GM18520 (cell line): Measurements from ENCODE around the gene NUMBL.

Experiments
- ATAC-seq: cut with Tn5 transposase; IDR thresholded peaks from one replicate; pipeline ENCODE4 v1.9.1; 2021; ENCODE audit not compliant: unreplicated experiment

The NUMBL gene

DNA sequence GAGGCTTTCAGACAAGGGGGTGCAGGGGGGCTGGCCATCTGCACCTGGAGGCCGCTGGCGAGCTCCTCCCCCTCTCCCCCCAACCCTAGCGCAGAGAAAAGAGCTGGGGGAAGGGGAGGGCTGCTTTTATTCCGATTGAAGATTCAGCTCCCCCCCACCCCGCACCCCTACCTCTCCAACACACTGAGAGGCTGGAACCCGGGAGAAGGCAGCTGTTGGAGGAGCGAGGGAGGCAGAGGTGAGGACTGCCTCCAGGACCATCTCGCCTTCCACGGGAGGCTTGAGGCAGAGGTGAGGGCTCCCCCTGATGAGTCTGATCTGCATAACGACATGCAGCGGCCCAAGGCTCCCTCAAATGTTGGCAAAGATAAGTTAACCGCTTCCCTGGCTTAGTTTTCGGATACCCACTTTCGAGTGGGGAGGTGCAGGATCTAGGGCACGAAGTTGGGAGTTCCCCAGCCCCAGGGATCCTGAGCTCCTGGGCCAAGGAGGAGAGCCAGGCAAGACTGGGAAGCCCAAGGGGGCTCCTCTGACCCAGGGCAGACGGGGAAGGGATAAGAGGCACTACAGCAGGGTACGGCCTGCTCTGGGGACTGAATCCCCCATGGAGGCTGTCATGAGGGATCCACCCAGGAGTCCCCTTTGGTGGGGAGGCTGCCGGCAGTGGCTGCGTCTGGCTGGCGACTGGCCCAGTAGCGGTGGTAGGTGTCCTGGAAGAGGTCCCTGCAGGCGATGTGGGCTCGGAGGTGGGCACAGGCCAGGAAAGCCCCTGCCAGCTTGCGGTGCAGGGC is 1.2 kb upstream of the NUMBL start:
- ATAC-seq, result no peak

DNA sequence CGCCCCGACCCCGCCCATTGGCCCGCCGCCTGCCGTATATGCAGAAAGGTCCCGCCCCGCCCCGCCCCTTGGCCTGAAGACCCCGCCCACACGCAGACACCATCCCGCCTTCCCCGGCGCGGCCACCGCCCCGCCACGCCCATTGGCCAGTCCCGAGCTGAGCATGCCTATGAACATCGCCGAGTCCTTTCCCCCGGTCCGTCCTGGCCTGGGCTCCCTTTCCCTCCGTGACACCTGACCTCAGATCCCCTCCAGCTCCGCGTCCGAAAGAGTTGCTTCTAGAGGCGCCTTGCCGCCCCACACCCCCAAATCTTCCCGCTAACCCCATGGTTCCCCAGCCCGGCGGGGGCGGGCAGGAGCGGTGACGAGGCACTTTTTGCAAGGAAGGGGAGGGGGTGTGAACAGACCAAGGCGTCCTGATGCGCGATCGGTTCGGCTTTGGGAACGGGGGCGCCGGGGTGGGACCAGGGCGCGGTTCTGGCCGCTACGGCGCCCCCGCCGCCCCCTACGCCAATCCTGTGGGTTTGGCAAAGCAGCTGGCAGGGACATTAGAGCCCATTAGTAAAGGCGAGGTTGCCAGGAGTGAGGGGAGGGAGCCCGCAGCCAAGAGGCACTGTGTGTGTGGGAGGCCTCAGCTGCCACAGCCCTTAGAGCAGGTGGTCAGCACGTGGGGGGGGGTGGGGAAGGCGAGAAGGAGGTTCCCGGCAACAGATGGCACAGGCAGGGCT is 406 bp upstream of the NUMBL start:
- ATAC-seq, result peak; percentile 38

DNA sequence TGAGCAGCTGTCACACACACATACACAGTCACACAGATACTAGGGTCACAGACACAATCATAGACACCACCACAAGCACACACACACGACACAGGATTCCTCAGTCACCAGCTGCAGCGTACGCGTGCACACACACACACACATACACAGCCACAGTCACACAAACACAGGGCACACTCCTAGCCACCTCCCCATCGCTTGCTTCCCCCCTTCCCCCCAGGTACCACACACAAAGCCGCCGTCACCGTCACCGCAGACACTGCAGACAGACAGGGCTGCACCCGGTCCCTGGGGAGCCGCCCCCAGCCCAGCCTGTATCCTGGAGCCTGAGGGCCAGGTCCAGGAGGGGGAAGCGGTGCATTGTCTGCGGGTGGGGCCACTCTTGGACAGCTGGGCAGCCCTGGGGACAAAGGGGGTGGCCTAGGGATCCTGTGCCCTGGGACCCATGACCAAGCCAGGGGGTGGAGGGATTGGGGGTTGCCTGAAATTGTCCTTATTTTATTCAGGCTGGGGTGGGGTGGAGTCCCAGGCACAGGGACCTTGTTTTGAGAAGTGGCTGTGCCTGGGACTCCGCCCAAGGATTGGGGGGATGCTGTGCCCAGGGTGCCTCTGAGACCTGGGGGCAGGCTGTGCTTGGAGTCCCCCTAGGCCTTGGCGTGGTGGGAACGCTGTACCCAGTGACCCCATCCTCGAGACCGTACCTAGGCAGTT is 957 bp downstream of the NUMBL start:
- no peak for ATAC-seq

DNA sequence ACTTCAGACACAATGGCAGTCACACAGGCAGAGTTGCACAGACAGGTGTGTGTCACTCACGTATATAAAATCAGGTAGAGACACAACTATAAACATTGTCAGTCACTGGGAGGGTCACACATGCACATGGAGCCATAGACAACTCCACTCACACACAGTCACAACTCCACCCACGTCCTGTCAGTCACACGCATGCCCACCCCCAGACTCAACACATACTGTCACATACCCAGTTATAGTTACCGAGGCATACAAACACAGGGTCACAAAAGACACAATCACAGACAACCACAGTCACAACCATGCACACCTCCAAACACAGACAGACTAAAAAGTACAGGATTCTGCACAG is 1.5 kb downstream of the NUMBL start:
- no peak for ATAC-seq

DNA sequence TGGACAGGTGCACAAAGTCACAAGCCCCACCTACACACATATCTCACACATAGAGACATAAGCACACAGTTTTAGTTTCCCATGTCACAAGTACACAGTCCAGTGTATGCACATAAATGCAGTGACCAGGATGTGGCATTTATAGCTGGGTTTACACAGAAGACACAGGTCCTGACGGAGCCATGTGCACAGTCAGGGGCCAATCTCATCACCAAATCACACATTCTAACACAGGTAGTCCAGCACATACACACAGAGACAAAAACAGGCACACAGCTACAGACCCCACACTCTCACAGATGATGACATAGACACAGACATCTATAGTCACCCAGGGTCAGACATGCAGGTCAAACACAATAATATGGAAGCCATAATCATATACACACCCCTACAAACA is 2.1 kb downstream of the NUMBL start:
- ATAC-seq, result no peak

DNA sequence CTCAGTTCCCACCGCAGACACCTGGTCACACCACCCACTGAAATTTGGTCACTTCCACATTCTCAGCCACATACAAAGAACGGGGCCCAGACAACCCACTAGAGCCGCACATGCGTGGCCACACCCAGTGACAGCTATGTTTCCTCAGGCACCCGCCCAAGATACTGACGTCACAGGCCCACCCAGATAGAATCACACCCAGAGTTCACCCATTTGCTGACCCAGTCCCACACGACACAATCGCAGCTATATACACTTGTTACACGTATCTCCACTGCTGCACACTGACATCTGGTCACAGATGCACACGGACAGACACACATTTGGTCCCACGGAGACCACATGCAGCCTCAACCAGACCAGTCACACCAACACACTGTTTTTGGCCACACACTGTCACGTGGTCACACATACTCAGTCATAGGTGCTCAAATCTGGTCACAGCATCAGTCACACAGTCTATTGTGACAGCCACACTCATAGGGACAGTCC is 2.9 kb downstream of the NUMBL start:
- ATAC-seq, result no peak

DNA sequence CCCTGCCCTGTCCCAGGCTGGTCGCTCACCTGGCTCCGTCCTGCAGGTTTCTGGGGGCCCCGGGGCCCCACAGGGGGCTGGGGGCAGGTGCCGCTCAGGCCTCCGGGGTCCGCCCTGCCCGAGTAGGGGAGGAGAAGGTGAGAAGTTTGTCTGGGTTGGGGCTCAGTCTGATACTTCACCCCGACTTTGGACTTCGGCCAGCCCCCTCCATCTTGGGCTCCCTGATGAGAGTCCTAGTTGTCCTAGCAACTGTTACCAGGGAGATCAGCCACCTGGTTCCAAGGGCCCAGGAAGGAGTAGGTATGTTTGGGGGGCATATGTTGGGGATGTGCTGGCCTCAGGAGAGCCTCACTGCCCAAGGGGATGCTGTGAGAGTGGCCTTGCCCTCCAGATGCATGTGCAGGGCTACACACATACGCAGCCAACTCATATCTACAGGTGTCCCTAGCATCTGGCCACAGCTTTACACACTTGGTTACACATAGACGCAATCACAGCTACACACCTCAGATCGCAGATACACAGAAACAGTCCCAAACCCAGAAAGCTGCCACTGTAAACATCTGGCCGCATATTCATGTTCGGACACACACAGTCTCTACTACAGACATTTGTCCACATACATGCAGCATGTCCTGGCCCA is 3.4 kb downstream of the NUMBL start:
- ATAC-seq, result no peak

DNA sequence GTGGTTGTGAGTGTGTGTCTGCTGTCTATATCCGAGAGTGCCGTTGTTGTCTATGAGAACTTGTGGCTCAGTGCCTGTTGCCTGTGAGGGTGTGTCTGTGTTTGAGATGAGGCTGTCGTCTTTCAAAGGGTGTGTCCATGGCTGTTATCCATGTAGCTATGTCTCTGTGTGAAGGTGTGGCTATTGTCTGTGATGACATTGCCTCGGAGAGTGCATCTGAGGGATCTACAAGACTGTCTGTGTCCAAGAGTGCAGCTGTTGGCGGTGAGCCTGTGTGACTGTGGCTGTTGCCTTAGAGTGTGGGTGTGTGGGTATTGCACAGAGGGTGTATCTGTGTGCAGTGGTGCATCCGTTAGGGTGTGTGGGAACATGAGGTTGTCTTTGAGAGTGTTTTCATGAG is 4.9 kb downstream of the NUMBL start:
- no peak for ATAC-seq

DNA sequence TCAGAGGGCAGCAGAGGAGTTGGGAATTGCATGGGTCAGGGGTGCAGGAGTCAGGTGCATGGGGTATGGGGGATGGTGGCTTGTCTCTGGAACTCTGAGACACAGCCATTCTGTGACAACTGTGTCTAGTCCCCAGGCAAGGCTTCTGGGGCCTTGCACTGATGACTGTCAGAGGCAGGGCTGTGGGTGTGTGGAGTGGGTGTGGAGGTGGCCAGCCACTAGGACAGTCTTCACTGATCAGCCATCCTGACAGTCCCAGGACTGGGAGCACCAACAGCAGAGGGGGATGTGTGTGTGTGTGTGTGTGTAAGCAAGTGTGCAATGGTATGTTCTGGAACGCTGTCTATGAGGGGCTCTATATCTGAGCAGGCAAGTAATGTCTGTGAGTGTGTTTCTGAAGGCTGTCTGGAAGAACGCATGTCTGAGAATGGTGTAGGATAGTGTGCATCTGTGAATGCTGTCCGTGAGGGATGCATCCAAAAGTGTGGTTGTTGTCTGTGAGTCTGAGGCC is 5.4 kb downstream of the NUMBL start:
- no peak for ATAC-seq

DNA sequence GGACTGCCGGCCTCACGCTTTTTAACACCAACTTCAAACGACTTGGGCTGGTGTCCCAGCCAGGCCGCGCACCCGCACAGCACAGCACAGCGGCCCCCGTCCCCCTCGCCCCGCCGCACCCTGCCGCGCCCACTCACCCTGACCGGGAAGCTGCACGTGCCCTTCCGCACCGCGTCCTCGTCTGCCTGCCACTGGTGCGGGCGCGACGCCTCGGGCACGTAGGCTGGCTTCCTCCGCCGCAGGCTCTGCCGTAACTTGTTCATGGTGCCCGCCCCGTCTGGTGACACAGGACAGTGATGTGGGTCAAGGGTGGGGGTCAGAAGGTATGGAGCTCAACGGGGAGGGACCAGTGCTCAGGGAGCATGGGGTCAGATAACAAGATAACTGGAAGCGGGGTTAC is 6.2 kb downstream of the NUMBL start:
- ATAC-seq, result no peak

DNA sequence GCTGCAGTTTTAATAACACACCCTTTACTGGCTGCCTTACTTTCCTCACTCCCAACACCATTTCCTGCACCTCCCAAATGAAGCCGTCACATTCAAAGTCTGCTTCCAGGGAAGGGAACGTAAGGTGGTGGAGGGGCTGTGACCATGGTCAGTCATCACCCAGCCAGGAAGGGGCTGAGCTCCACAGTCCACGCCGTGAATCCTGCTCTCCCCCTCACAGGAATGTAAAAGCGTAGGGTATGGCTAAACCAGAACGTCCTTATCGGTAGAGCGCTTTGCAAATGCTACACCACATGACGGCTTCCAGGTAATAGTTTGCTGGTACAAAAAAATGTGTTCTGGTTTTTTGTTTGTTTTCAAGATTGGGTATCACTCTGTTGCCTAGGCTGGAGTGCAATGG is 7.0 kb downstream of the NUMBL start:
- no peak for ATAC-seq

DNA sequence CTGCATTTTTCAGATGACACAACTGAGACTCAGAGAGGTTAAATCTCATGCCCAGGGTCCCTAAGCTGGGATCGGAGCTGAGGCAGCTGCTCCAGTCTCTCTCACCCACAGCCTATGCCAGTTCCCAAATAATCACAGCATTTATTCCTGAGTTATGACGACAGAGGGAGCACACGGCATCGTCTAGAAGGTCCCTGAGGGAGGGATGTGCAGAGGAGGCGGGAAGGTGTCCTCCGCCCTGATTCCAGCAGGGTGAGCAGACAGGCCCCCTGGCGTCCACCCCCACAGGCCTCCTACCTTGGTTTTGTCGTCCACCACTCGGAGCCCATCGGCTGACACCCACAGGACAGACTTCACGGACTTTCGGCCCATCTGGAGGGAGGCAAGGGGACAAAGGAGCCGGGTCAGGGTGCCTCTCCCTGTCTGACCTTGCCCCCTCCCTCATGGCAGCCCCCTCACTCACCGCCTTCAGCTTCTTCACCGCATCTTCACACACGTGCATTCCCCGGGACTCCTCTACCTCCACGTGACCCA is 8.0 kb downstream of the NUMBL start:
- no peak for ATAC-seq

DNA sequence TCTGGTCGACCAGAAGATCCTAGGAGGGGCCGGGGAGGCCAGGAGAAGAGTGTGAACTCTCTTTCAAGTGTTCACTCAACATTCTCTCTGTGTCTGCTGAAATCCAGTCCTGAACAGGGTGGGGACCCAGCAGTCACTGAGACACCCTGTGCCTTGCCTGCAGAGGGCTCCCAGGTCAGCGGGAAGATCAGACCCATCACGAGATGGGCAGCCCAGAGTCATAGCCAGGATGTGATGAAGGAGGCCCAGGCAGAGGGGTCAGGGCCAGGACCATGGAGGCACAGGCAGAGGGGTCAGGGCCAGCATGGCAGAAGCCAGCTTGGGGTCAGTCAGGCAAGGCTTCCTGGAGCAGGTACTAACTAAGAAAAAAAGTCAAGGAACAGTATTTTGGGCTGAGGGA is 9.4 kb downstream of the NUMBL start:
- no peak for ATAC-seq

DNA sequence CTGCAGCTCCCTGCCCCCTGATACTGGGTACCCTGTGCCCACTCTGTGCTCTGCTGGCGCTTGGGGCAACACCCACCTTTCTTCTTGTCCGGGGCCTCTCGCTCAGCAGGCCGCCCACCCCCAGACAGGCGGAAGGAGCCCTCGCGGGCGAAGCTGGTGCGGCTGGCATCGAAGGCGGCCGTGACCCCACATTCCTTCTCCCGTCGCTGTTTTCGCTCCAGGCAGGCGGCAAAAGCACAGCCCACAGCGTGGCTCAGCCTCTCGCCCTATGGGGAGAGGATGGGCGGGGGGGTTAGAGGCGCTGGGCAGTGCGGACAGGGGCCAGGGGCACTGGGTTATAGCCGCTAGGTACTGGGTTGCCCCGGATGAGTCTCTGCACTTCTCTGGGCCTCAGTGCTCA is 13.3 kb downstream of the NUMBL start:
- no peak for ATAC-seq

DNA sequence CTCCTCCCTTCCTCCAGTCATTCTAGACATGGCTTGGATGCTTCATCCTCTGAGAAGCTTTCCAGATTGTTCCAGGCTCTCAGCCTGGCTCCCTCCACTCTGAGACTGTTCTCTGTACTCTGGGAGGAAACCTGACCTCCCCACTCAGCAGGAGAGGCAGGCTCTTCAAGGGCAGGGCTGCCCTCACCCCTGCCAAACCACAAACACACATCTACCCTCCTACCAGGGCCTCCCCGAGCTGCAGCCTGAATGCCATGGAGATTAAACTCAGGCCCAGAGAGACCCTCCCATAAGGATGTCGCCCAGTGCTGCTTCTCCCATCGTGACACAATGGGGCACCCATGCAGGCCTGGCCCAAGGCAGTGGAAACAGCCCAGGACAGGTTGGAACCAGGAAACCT is 16.2 kb downstream of the NUMBL start:
- no peak for ATAC-seq

DNA sequence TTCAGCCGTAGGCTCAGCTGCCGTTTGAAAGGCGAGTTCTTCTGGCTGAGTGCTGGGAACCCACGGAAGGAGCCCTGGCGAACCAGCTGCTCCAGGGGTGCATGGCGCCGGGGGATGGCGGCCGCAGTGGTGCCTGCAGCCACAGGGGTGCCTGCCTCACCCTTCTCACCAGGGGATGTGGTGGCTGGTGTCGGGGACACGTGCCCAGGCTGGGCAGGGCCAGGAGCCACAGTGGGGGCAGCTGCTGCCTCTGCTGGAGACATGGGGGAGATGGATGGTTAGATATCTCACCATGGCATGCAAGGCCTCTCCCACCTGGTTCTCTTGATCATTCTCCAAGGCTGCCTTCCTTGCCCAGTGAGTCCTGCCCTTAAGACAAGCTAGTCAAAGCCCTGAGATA is 17.1 kb downstream of the NUMBL start:
- no peak for ATAC-seq

DNA sequence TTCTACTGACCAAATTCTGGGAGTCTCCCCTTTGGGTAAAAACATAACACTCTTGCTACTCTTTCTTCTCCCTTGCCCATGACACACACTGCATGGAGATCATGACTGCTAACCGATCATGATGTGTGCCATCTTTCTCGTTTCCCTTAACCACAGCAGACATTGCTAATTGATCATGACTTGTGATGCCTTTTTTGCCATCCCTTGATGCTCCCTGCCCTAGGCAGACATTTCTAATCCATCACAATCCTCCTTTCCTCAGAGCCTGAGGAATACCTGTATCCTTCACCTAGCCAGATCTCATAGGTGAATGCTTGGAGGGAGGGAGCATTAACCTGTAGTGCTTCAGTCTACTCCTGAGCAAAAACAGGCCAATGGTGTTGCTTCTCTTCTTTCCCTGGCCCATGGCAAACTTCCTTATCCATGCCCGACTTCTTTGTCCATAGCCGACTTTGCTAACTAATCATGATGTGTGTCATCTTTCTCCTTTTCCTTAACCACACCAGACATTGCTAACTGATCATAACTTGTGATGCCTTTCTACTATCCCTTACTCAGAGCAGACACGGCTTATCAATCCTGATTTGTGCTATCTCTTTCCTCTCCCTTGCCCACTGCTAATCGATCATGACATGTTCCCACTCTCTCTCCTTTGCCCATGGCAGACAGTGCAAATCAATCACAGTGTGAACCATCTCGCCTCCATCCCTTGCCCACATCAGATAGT is 17.7 kb downstream of the NUMBL start:
- no peak for ATAC-seq

DNA sequence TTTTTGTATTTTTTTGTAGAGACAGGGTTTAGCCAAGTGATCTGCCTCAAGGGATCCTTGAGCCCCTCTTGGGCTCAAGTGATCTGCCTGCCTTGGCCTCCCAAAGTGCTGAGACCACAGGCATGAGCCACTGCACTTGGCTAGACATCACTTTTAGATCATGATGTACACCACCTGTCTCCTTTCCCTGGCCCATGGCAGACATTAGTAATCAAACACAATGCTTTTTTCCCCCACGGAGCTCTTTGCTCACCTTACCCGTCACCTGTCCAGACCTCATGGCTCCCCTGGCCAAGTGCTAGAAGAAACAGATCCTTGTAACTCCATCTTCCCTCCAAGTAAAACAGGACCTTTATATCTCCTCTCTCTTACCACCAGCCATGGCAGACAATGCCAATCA is 18.4 kb downstream of the NUMBL start:
- ATAC-seq, result no peak

DNA sequence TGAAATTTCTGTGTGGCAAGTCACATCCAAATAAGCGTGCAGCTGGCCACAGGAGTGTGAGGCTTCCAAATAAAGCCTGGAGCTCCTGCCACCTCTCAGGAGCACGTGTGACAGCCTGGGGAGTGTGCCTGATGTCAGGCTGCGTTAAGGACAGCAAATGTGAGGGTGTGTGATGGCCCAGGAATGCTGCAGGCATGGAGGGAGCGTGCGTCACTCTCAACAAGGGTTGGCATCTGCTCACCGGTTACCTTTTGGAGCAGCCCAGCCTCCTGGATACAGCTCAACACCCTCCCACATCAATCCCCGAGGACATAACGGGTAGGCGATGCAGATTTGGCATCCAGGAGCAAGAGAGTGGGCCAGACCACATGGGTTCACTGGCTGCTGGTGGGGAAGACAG is 19.0 kb downstream of the NUMBL start:
- ATAC-seq, result no peak

DNA sequence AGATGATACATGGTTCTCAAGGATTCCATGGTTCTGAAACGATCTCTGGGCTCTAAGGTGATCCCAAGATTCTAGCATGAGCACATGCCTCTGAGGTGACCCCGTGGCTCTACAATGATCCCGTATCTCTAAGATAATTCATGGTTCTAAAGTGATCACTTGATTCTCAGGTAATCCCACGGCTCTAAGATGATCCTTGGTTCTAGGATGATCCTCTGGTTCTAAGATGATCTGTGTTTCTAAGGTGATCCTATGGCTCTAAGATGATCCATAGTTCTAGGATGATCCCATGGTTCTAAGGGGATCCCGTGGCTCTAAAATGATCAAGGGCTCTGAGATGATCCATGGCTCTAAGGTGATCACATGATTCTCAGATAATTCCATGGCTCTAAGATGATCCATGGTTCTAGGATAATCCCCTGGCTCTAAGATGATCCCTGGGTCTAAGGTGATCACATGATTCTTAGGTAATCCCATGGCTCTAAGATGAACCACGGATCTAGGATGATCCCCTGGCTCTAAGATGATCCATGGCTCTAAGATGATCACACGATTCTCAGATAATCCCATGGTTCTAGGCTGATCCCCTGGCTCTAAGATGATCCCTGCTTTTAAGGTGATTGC is 21.3 kb downstream of the NUMBL start:
- no peak for ATAC-seq
